22Rv1 (cell line): ENCODE measurements around the gene GNG4.
"Not testable (repeated sequence)": the region's sequence is repeated elsewhere in the genome, so short reads cannot be mapped to it uniquely, and the experiment has no call there.

Source experiments
- H3K27ac ChIP-seq: fragments of 450-650 bp; 2 replicates; pipeline ENCODE4 v1.5.1; 2017
- ZFX ChIP-seq: fragments of 450-650 bp; IDR thresholded peaks from 2 replicates; pipeline ENCODE4 v1.6.1; 2017; ENCODE audit warnings: antibody characterized with exemption, borderline replicate concordance
- TF ChIP-seq, protein P1 (sequence below): fragments of 450-650 bp; IDR thresholded peaks from 2 replicates; pipeline ENCODE4 v1.5.1; 2017; ENCODE audit warnings: mild to moderate bottlenecking

The GNG4 gene

DNA sequence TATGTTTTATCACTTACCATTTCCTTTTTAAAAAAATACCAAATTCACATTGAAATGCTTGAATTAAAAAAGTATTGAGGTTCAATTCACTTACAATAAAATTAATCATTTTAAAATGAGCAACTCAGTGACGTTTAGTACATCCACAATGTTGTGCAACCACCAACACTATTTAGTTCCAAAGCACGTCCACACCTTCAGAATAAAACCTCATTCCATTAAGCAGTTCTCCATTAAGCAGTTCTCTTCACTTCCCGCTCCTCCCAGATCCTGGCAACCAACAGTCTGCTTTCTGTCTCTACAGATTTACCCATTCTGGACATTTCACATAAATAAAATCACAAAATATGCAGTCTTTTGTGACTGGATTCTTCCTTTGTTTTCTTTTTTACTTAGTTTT lies 41.3 kb downstream of the GNG4 start:
- TF ChIP-seq ZFX: no peak
- TF ChIP-seq, protein P1, sequence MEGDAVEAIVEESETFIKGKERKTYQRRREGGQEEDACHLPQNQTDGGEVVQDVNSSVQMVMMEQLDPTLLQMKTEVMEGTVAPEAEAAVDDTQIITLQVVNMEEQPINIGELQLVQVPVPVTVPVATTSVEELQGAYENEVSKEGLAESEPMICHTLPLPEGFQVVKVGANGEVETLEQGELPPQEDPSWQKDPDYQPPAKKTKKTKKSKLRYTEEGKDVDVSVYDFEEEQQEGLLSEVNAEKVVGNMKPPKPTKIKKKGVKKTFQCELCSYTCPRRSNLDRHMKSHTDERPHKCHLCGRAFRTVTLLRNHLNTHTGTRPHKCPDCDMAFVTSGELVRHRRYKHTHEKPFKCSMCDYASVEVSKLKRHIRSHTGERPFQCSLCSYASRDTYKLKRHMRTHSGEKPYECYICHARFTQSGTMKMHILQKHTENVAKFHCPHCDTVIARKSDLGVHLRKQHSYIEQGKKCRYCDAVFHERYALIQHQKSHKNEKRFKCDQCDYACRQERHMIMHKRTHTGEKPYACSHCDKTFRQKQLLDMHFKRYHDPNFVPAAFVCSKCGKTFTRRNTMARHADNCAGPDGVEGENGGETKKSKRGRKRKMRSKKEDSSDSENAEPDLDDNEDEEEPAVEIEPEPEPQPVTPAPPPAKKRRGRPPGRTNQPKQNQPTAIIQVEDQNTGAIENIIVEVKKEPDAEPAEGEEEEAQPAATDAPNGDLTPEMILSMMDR: no peak

DNA sequence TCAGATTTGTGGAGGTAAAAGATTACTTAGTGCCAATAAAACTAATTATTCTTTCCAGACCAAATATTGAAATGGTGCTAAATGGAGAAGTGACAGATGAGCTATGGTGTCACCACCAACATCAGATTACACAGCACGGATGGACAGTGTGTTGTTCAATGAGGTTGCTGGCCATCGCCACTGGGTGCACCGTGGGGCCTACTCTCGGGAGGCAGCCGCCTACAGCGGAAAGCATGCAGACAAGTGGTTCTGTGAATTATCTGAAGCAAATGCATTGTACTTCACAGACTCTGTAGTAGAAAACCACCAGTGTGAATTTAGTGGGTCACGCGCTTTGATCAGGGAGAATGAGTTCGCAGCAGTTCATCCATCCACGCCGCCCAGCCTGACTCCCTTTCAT lies 42.3 kb downstream of the GNG4 start:
- TF ChIP-seq ZFX: no peak
- TF ChIP-seq, protein P1: no peak
- no peak overlapping the region for H3K27ac ChIP-seq

More for the DNA sequence above, 41.3 kb downstream of the GNG4 start:
- no peak overlapping the region for H3K27ac ChIP-seq

DNA sequence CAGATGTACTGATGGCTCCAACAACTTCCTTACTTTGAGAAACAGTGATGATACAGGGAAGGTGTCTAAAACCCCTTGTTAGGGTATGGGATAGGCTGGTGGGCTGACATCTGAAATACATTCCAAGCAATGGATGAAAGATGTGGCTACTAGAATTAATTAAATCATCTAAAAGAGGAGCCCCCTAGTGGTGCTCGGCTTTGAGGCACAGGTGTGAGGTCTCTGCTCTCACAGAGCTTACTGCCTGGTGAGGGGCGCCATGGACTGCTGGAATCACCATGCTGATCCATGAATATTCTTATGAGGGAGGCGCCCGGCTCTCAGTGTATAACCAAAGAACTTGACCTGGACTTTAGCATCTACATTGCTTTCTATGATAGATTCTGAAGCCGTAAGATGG lies 48.5 kb downstream of the GNG4 start:
- no peak for TF ChIP-seq ZFX
- TF ChIP-seq, protein P1: peak; percentile 79

DNA sequence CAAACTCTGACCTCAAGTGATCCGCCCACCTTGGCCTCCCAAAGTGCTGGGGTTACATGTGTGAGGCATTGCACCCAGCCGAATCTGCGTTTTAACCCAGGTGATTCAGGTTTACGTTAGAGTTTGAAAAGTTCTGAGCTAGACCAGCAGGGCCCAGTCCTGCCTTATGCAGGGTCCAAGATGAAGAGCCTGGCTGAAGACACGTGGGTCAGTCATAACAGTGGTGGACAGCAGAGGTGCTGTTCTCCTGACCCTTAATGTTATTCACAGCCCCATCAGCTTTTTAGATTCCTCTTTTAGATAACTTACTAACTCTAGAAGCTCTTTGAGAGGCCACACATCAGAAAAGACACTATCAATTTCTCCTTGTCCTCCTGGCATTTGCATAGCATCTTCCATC lies 50.0 kb downstream of the GNG4 start:
- H3K27ac ChIP-seq: no peak overlapping the region
- TF ChIP-seq, protein P1: no peak

More for the DNA sequence above, 48.5 kb downstream of the GNG4 start:
- no peak overlapping the region for H3K27ac ChIP-seq

DNA sequence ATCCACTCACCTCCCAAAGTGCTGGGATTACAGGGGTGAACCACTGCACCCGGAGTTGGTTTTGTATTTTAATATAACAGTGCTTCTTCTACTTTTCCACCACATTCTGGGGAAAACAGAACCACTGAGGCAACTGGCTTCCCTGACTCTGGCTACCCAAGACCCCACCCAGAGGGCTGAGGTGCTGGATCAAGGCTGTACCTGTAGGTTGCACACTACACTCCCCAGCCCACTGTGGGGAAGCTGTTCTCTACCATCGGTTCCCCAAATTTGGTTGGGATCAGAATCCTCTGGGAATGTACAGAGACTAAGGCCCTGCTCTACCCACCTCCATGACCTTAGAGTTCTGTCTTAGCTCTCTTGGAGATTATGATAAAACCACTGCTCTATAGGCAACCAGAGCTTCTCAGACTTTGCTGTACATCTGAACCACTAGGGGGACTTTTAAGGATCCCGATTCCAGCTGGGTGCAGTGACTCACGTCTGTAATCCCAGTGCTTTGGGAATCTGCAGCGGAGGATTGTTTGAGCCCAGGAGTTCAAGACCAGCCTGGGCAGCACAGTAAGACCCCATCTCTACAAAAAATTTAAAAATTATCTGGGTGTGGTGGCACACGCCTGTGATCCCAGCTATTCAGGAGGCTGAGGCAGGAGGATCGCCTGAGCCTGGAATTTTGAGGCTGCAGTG lies 51.6 kb downstream of the GNG4 start:
- no peak overlapping the region for H3K27ac ChIP-seq
- no peak for TF ChIP-seq ZFX
- TF ChIP-seq, protein P1: peak; percentile 49

DNA sequence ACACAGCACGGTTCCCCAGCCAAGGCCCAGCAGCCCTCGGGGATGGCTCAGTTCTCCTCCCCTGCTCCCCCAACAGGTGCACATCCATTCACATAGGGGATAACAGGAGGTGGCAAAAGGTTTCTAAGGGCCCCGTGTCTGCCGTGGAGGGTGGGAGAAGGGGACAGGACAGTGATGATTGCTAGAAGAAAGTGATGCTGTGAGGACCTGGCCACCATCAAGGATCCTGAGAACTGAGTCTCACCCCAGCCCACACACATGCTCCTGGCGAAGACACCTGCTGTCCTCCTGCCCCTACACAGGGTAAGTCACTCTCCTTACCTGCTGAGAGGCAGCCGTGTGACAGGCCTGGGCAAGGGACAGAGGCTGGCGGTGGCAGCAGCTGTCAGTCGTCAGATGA lies 54.5 kb downstream of the GNG4 start:
- TF ChIP-seq ZFX: no peak
- TF ChIP-seq, protein P1: no peak
- no peak overlapping the region for H3K27ac ChIP-seq

DNA sequence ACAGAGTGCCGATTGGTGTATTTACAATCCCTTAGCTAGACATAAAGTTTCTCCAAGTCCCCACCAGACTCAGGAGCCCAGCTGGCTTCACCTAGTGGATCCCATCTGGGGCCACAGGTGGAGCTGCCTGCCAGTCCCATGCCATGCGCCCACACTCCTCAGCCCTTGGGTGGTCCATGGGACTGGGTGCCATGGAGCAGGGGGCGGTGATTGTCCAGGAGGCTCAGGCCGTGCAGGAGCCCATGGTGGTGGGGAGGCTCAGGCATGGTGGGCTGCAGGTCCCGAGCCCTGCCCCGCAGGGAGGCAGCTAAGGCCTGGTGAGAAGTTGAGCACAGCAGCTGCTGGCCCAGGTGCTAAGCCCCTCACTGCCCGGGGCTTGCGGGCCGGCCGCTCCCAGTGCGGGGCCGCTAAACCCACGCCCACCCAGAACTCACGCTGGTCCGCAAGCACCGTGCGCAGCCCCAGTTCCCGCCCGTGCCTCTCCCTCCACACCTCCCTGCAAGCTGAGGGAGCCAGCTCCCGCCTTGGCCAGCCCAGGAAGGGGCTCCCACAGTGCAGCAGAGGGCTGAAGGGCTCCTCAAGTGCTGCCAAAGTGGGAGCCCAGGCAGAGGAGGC lies 55.2 kb downstream of the GNG4 start:
- not testable (repeated sequence) for H3K27ac ChIP-seq
